ENCODE results near the gene SIX1. TPM values are rescaled to one million over a fixed set of nuclear protein-coding genes. Genes with fewer than 3 reads are reported as not detected.

Gene SIX1
- total RNA-seq, 4 donors from 2014 or later = 0.72 to 3.3 (median 1.0) TPM

- ATAC-seq (ENCODE audit: low FRiP score) (no peak), DNase-seq (ENCODE audit: low spot score) (no peak)
- no peak for TF ChIP-seq CTCF (IDR thresholded peaks at IDR 0.05)
These were observed 16.5 kb downstream of the SIX1 start for GRCh38 chr14:60632777-60633176.

- no peak for TF ChIP-seq CTCF (IDR thresholded peaks at IDR 0.05)
- ATAC-seq (ENCODE audit: low FRiP score) = no peak
- DNase-seq (ENCODE audit: low spot score) = no peak
These were observed 17.0 kb downstream of the SIX1 start for GRCh38 chr14:60632257-60632656.

- no peak for TF ChIP-seq CTCF (IDR thresholded peaks at IDR 0.05)
- ATAC-seq (ENCODE audit: low FRiP score) (no peak), DNase-seq (ENCODE audit: low spot score) (no peak)
These were observed 17.4 kb downstream of the SIX1 start for GRCh38 chr14:60631842-60632241.

GRCh38 chr14:60630129-60630528 lies 19.1 kb downstream of the SIX1 start:
- DNase-seq (ENCODE audit: low spot score) (no peak), ATAC-seq (ENCODE audit: low FRiP score) (no peak)
- TF ChIP-seq CTCF (IDR thresholded peaks at IDR 0.05) = no peak

- ATAC-seq (ENCODE audit: low FRiP score) (no peak), DNase-seq (ENCODE audit: low spot score) (no peak)
- no peak for TF ChIP-seq CTCF (IDR thresholded peaks at IDR 0.05)
These were observed 20.4 kb downstream of the SIX1 start for GRCh38 chr14:60628892-60629291.

- DNase-seq (ENCODE audit: low spot score) (no peak), ATAC-seq (ENCODE audit: low FRiP score) (no peak)
- no peak for TF ChIP-seq CTCF (IDR thresholded peaks at IDR 0.05)
These were observed 26.4 kb downstream of the SIX1 start for GRCh38 chr14:60622917-60623257.

GRCh38 chr14:60622210-60622916 lies 26.9 kb downstream of the SIX1 start:
- no peak for DNase-seq (ENCODE audit: low spot score)
- no peak for ATAC-seq (ENCODE audit: low FRiP score)
- TF ChIP-seq CTCF (IDR thresholded peaks at IDR 0.05) = no peak

All from omental fat pad (tissue), 4 donors.